Activated gamma-delta T cell treated with anti-CD3 and anti-CD28 coated beads, Interleukin-2, amount 50 U/mL, for 16 hours (primary cell): ENCODE data around the gene IFNL3.

Experiments
- DNase-seq: peaks from one replicate; pipeline ENCODE4 v3.0.0-alpha.2; 2020; ENCODE audit warnings: low read depth

The IFNL3 gene

DNA sequence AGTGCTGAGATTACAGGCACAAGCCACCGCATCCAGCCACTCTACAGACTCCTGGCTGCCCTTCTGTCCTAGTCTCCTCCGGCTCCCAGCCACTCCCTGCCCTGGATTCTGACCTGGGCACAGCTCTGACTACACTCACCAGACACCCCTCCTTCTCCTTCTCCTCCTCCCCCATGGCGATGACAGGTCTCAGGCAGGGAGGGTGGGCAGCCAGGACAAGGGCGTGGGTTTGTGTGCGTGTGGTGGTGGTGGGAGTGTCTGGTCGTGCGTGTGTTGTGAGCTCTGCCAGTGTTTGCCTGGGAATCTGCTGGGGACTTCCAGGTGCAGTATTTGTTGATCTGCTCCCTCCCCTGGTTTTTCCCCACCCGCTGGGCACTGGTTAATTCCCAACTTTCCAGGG is 51.0 kb downstream of the IFNL3 start:
- DNase-seq, result no peak
